Activated naive CD4-positive, alpha-beta T cell treated with anti-CD3 and anti-CD28 coated beads, Interleukin-2, amount 10 ng/mL, durations not matched to agents 7 days and 5 days (primary cell): Measurements from ENCODE around the gene NIP7.
A peak's percentile ranks its signal among the peaks of the same experiment; 100 is the strongest.

ENCODE experiments used
- CTCF ChIA-PET: fragments of 350-600 bp; sonication (Branson Sonifier 250); formaldehyde crosslinking; loops from one replicate; lab custom pipeline; 2021; ENCODE audit warnings: antibody characterized with exemption; lab: Charles Lee
- DNase-seq: peaks from one replicate; pipeline ENCODE4 v3.0.0-alpha.2; 2020
- H3K27ac Mint-ChIP-seq: one replicate; pipeline ENCODE4 v1.8.0; 2021; ENCODE audit warnings: mild to moderate bottlenecking, moderate library complexity, mixed read lengths
- H3K27me3 Mint-ChIP-seq: one replicate; pipeline ENCODE4 v1.8.0; 2021; ENCODE audit warnings: mild to moderate bottlenecking, mixed read lengths
- H3K36me3 Mint-ChIP-seq: one replicate; pipeline ENCODE4 v1.8.0; 2021; ENCODE audit warnings: mixed read lengths
- H3K4me1 Mint-ChIP-seq: one replicate; pipeline ENCODE4 v1.8.0; 2021; ENCODE audit warnings: mixed read lengths
- H3K4me3 Mint-ChIP-seq: one replicate; pipeline ENCODE4 v1.8.0; 2021; ENCODE audit warnings: mild to moderate bottlenecking, moderate library complexity, mixed read lengths
- H3K9me3 Mint-ChIP-seq: one replicate; pipeline ENCODE4 v1.8.0; 2021; ENCODE audit warnings: mixed read lengths

The NIP7 gene

GRCh38 chr16:69376393-69377059 lies 37.0 kb downstream of the NIP7 start:
- DNase-seq, result no peak
- no peaks in the 10 kb centered on the region for H3K9me3 Mint-ChIP-seq
- H3K36me3 Mint-ChIP-seq, result peaks cover 42% of the 10 kb centered on the region
- CTCF ChIA-PET, result no interaction called here
- H3K4me3 Mint-ChIP-seq, result no peak overlapping the region
- no peaks in the 10 kb centered on the region for H3K27me3 Mint-ChIP-seq
- no peak overlapping the region for H3K27ac Mint-ChIP-seq
- H3K4me1 Mint-ChIP-seq, result peaks cover 5% of the 10 kb centered on the region

- Mint-ChIP-seq H3K4me3 (no peak overlapping the region), H3K27ac (no peak overlapping the region), H3K9me3 (no peaks in the 10 kb centered on the region), H3K27me3 (no peaks in the 10 kb centered on the region), H3K4me1 (peaks cover 12% of the 10 kb centered on the region), H3K36me3 (peaks cover 44% of the 10 kb centered on the region)
- DNase-seq, result no peak
- CTCF ChIA-PET, result interaction anchor here (1.2 kb wide), 1 partner anchor 22 kb away, joined by 3 read pairs; no protein-coding TSS in a partner anchor
Observed at GRCh38 chr16:69378036-69378435, 38.5 kb downstream of the NIP7 start.

- Mint-ChIP-seq H3K27ac (no peak overlapping the region), H3K36me3 (peaks cover 48% of the 10 kb centered on the region), H3K27me3 (no peaks in the 10 kb centered on the region), H3K4me3 (no peak overlapping the region), H3K4me1 (peaks cover 17% of the 10 kb centered on the region), H3K9me3 (no peaks in the 10 kb centered on the region)
- CTCF ChIA-PET, result no interaction called here
- no peak for DNase-seq
Observed at GRCh38 chr16:69378760-69379159, 39.2 kb downstream of the NIP7 start.

- H3K27me3 Mint-ChIP-seq, result no peaks in the 10 kb centered on the region
- peaks cover 56% of the 10 kb centered on the region for H3K36me3 Mint-ChIP-seq
- no peak overlapping the region for H3K27ac Mint-ChIP-seq
- no peak overlapping the region for H3K4me3 Mint-ChIP-seq
- no peak for DNase-seq
- CTCF ChIA-PET, result no interaction called here
- peaks cover 30% of the 10 kb centered on the region for H3K4me1 Mint-ChIP-seq
- H3K9me3 Mint-ChIP-seq, result no peaks in the 10 kb centered on the region
Observed at GRCh38 chr16:69381231-69381630, 41.7 kb downstream of the NIP7 start.

- DNase-seq, result no peak
- no peaks in the 10 kb centered on the region for H3K27me3 Mint-ChIP-seq
- H3K27ac Mint-ChIP-seq, result no peak overlapping the region
- H3K4me1 Mint-ChIP-seq, result peaks cover 30% of the 10 kb centered on the region
- H3K4me3 Mint-ChIP-seq, result no peak overlapping the region
- H3K9me3 Mint-ChIP-seq, result no peaks in the 10 kb centered on the region
- CTCF ChIA-PET, result no interaction called here
- H3K36me3 Mint-ChIP-seq, result peaks cover 56% of the 10 kb centered on the region
Observed at GRCh38 chr16:69382421-69382820, 42.8 kb downstream of the NIP7 start.

- H3K4me3 Mint-ChIP-seq, result peak overlapping the region; percentile 88
- H3K36me3 Mint-ChIP-seq, result peaks cover 34% of the 10 kb centered on the region
- H3K27ac Mint-ChIP-seq, result peak overlapping the region; percentile 93
- CTCF ChIA-PET, result no interaction called here
- peaks cover 30% of the 10 kb centered on the region for H3K4me1 Mint-ChIP-seq
- H3K9me3 Mint-ChIP-seq, result no peaks in the 10 kb centered on the region
- no peak for DNase-seq
- H3K27me3 Mint-ChIP-seq, result no peaks in the 10 kb centered on the region
Observed at GRCh38 chr16:69384974-69385373, 45.4 kb downstream of the NIP7 start.

- H3K27ac Mint-ChIP-seq, result no peak overlapping the region
- H3K27me3 Mint-ChIP-seq, result no peaks in the 10 kb centered on the region
- H3K4me1 Mint-ChIP-seq, result peaks cover 29% of the 10 kb centered on the region
- no peak for DNase-seq
- CTCF ChIA-PET, result interaction anchor here (1.6 to 2.3 kb wide), 2 partner anchors 9 to 58 kb away, joined by 3 to 8 read pairs; no protein-coding TSS in a partner anchor
- H3K36me3 Mint-ChIP-seq, result peaks cover 30% of the 10 kb centered on the region
- peak overlapping the region; percentile 88 for H3K4me3 Mint-ChIP-seq
- H3K9me3 Mint-ChIP-seq, result no peaks in the 10 kb centered on the region
Observed at GRCh38 chr16:69386596-69386995, 47.0 kb downstream of the NIP7 start.
